Lower leg skin (tissue), 3 donors: Measurements from ENCODE around the gene LTB.

Experiments
- CTCF ChIP-seq, 3 donors: fragments of 450-650 bp; IDR thresholded peaks; one replicate each; pipeline ENCODE4 v1.5.1; 2016; ENCODE audit warnings: antibody characterized with exemption in 3 of 3, mild to moderate bottlenecking in 3 of 3, moderate library complexity in 2 of 3
- POLR2A ChIP-seq, 2 donors: fragments of 450-650 bp; IDR thresholded peaks; one replicate each; pipeline ENCODE4 v1.6.1; 2016 to 2017; ENCODE audit warnings: antibody characterized with exemption in 2 of 2, mild to moderate bottlenecking in 1 of 2, moderate library complexity in 1 of 2

GRCh38 chr6:31547727-31548543 is 34.3 kb downstream of the LTB start:
- no peak for TF ChIP-seq CTCF (IDR thresholded peaks at IDR 0.05)
- TF ChIP-seq POLR2A (IDR thresholded peaks at IDR 0.05): no peak
